ENCODE results near the gene SLC35F5. TPM values are rescaled to one million over a fixed set of nuclear protein-coding genes. Genes with fewer than 3 reads are reported as not detected.

SLC35F5 gene
- total RNA-seq, 1 donor from 2014 or later, result 58.3 TPM

DNA sequence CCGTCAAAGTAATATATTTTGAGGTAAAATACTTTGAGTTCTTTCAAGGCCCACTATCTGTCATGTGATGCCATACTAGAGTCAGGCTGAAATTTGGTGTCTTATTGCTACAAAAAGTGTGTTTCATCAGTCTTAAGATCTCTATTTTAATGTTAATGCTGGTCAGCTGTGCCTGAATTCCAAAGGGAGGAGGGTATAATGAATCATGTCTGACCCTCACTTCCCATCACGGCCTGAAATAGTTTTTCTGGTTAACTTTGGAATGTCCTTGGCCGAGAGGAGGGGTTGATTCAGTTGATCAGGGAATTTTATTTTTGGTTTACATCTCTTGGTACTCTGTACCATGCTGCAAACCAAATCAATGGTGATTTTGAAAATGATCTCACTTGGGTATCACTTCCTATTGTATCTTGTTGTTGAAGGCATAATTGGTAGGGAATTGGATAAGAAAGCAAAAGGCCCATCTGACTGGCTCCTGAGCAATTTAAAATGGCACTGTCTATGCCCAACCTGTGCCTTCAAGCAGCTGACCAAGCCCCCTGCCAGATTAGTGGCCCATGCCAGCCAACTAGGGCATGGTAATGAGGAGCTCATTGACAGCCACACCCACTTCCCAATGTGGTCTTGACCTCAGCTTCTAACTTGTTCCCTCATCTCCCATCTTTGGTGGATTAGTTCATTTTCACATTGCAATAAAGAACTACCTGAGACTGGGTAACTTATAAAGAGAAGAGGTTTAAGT, 6.1 kb upstream of the SLC35F5 start:
- Mint-ChIP-seq H3K4me1 (ENCODE audit: unreplicated experiment) (no peaks in the 10 kb centered on the region), H3K36me3 (no peaks in the 10 kb centered on the region), H3K9me3 (no peaks in the 10 kb centered on the region), H3K27ac (no peak overlapping the region), H3K4me3 (no peak overlapping the region), H3K27me3 (peaks cover 4% of the 10 kb centered on the region)
- no peak for DNase-seq (ENCODE audit: extremely low spot score, unreplicated experiment)
- TF ChIP-seq, protein P1, sequence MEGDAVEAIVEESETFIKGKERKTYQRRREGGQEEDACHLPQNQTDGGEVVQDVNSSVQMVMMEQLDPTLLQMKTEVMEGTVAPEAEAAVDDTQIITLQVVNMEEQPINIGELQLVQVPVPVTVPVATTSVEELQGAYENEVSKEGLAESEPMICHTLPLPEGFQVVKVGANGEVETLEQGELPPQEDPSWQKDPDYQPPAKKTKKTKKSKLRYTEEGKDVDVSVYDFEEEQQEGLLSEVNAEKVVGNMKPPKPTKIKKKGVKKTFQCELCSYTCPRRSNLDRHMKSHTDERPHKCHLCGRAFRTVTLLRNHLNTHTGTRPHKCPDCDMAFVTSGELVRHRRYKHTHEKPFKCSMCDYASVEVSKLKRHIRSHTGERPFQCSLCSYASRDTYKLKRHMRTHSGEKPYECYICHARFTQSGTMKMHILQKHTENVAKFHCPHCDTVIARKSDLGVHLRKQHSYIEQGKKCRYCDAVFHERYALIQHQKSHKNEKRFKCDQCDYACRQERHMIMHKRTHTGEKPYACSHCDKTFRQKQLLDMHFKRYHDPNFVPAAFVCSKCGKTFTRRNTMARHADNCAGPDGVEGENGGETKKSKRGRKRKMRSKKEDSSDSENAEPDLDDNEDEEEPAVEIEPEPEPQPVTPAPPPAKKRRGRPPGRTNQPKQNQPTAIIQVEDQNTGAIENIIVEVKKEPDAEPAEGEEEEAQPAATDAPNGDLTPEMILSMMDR (conservative IDR thresholded peaks at IDR 0.05), result no peak

DNA sequence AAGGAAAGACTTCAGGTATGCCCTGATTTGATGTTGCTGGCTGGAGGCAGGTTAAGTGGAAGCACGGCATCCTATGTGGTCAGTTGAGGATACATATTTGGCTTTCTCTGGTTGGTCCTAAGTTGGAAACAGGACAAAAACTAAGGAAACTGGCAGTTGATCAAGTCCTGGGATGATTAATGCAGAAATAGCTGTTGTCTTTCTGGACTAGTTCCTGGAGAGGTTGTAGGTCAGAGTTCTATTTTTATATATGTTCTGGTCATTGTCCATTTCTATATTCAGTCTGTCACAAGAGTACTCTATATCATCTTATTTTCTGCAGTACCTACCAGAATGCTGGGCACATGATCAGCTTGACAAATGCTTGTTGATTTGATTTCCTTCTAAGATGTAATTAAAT, 4.0 kb upstream of the SLC35F5 start:
- no peak for DNase-seq (ENCODE audit: extremely low spot score, unreplicated experiment)
- Mint-ChIP-seq H3K4me3 (no peak overlapping the region), H3K27me3 (peaks cover 4% of the 10 kb centered on the region), H3K9me3 (no peaks in the 10 kb centered on the region), H3K4me1 (ENCODE audit: unreplicated experiment) (peaks cover 6% of the 10 kb centered on the region), H3K27ac (no peak overlapping the region), H3K36me3 (no peaks in the 10 kb centered on the region)
- TF ChIP-seq, protein P1 (conservative IDR thresholded peaks at IDR 0.05), result no peak

DNA sequence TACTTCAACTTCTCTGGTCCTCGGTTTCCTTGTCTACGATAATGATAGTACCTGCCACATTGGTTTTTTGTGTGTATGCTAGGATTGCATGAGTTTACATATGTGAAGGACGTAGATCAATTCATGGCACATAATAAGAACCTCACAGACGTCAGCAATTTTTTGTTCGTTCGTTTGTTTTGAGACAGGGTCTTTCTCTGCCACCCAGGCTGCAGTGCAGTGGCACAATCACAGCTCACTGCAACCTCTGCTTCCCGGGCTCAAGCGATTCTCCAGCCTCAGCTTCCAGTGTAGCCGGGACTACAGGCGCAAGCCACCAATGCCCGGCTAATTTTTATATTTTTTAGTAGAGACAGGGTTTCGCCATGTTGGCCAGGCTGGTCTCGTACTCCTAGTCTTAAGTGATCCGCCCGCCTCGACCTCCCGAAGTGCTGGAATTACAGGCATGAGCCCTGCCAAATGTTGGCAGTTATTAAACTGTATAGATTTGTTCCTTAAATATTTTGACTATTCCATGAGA, 756 bp upstream of the SLC35F5 start:
- peaks cover 4% of the 10 kb centered on the region for H3K27me3 Mint-ChIP-seq
- TF ChIP-seq, protein P1 (conservative IDR thresholded peaks at IDR 0.05), result no peak
- DNase-seq (ENCODE audit: extremely low spot score, unreplicated experiment), result no peak
- peaks cover 12% of the 10 kb centered on the region for H3K4me1 Mint-ChIP-seq (ENCODE audit: unreplicated experiment)
- peak overlapping the region; percentile 99 for H3K4me3 Mint-ChIP-seq
- H3K9me3 Mint-ChIP-seq, result no peaks in the 10 kb centered on the region
- peaks cover 7% of the 10 kb centered on the region for H3K36me3 Mint-ChIP-seq
- peak overlapping the region; percentile 100 for H3K27ac Mint-ChIP-seq

DNA sequence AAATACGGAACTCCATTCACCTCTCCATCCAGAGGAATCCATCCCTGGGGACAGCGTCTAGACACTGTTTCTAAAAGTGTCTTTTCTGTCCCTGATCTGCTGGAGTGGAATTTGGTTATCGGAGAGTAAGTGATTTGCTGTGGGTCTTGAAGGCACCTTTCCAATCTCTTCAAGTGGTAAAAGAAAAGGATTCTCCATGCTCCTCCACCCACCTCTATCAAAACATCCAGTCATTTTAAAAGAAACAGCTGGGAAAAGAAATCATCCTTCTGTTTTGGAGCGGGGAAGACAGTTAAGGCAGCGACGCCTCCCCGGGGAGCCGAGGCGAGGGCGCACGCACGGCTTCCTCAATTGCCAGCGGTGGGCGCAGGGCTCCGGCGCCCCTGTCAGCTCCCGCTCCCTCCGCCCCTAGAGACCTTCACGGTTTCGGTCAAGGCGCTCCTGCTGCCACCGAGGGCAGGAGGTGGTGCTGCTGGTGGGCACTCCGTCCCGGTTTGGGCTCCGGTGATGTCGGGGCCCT, 547 bp downstream of the SLC35F5 start:
- Mint-ChIP-seq H3K4me1 (ENCODE audit: unreplicated experiment) (peaks cover 12% of the 10 kb centered on the region), H3K36me3 (peaks cover 10% of the 10 kb centered on the region), H3K9me3 (no peaks in the 10 kb centered on the region), H3K27ac (peak overlapping the region; percentile 94), H3K27me3 (no peaks in the 10 kb centered on the region), H3K4me3 (peak overlapping the region; percentile 99)
- DNase-seq (ENCODE audit: extremely low spot score, unreplicated experiment), result peak; percentile 70
- TF ChIP-seq, protein P1 (conservative IDR thresholded peaks at IDR 0.05), result no peak

DNA sequence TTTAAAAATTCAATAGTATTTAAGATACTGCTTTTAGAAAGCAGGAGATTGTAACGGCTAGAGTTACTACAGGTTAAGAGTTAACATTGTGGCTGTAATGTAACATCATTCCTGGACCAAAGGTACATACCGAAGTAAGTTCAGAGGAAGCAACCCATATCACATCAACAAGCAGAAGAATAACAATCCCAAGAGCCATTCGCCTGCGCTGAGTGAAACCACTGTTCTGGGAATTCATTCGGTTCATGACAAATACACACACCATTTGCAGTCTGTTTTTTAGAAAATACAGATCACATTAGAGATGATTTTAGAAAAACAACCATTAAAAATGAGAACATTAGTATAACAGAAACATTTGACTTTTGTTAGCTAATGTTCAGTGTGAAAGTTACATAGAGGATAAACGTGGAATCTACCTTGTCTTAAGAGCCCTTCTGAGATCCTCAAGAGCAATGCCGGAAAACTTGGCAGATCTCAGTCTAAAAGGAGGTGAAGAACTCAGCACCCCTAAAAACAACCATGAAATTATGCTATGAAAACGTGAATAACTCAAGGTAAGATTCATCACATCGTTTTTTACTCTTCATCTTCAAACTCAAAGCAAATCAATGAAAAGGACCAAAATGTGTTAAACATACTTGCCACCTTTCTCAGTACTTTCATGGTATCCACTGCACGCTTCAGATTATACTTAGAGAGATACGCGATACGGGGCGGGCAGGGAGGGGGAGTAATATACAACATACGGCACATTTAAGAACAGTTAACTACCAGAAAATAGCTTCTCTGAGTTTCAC, 1.2 kb downstream of the SLC35F5 start:
- no peak for DNase-seq (ENCODE audit: extremely low spot score, unreplicated experiment)
- Mint-ChIP-seq H3K4me1 (ENCODE audit: unreplicated experiment) (peaks cover 12% of the 10 kb centered on the region), H3K27ac (peak overlapping the region; percentile 94), H3K9me3 (no peaks in the 10 kb centered on the region), H3K36me3 (peaks cover 17% of the 10 kb centered on the region), H3K27me3 (no peaks in the 10 kb centered on the region), H3K4me3 (peak overlapping the region; percentile 99)
- TF ChIP-seq, protein P1 (conservative IDR thresholded peaks at IDR 0.05), result no peak
